HG03159 (cell line): ENCODE measurements around the gene PILRA.

Experiments
- ATAC-seq: cut with Tn5 transposase; IDR thresholded peaks from one replicate; pipeline ENCODE4 v1.9.1; 2021; ENCODE audit warnings: mild to moderate bottlenecking, moderate library complexity; ENCODE audit not compliant: unreplicated experiment

The PILRA gene

DNA sequence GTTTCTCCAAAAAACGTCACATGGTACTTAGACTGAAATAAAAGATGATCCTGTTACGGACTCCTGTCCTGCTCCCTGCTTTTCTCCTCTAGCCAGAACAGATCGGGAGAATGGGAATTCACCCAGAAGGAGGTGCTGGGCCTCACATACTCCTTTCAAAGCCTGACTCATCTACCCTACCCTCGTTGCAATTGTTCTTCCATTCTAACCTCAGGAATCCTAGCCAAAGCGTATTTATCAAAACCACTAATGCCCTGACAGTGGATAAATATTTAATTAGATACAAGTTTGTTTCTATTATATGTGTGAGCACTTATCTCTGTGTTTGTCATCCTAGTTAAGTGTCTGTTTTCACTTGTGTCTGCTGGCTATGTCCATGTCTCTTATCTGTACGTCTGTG lies 33.5 kb downstream of the PILRA start:
- ATAC-seq = no peak

- no peak for ATAC-seq
Observed at GRCh38 chr7:100407285-100408180, 34.2 kb downstream of the PILRA start.

DNA sequence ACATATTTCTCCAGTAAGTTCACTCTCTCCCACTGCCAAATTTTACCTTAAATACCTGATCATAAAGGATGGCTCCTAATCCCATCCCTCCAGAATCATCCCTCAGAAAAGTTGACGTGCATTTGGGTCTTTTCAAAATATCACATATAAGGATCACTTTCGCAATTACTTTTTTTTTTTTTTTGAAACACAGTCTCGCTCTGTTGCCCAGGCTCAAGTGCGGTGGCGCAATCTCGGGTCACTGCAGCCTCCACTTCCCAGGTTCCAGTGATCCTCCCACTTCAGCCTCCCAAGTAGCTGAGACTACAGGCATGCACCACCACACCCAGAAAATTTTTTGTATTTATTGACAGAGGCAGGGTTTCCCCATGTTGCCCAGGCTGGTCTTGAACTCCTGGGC lies 37.8 kb downstream of the PILRA start:
- ATAC-seq = no peak

GRCh38 chr7:100413346-100413745 lies 40.1 kb downstream of the PILRA start:
- no peak for ATAC-seq

- peak; percentile 61 for ATAC-seq
Observed at GRCh38 chr7:100413889-100414288, 40.6 kb downstream of the PILRA start.

DNA sequence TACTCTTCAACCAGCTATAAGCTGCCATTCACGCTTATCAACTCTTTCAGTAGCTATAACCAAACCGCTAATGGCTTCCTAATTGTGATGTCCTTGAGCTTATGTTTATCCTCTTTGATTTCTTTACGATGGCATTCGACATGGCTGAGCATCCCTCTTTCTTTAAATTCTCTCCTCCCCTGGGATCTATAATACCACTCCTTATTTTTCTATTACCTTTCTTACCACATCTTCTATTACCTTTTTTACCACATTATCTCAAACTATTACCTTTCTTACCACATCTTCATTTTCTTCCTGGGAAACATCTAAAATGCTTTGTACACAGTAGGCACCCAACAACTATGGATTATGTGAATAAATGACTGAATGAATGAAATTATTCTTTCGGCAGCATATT lies 42.2 kb downstream of the PILRA start:
- no peak for ATAC-seq

DNA sequence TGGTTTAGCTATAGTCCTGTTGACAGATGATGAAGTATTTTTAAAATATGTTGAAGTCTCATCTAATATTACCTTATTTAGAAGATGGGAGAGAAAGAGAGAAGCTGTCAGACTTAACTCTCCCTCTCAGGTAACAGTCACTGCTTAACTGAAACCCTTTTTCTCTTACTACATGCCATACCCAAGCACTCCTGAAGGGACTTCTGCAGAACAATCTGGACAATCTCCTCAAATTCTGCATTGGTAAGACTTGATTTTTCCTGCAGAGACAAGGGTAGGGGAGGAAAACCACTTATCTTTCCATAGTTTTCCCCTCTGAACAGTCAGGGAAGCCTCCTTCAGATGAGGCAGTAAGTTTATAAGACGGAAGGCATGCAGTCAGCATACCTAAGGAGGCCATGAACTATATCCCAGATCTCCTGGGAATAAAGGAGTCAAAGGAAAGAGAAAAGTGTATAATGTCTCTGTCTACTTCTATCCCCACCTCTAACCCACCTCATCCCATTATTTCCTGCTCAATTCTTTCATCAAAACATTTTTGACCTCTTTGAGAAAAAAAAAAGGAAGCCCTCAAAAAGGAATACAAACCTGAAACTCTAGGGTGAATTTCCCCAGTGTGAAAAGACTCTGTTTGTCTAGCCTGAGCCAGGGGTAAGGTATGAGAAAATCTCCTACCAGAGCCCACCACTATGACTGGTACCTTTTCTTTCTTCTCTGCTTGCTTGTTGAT lies 45.8 kb downstream of the PILRA start:
- no peak for ATAC-seq

GRCh38 chr7:100419660-100420226 lies 46.5 kb downstream of the PILRA start:
- no peak for ATAC-seq

- ATAC-seq = no peak
Observed at GRCh38 chr7:100423315-100423714, 50.0 kb downstream of the PILRA start.

GRCh38 chr7:100425347-100425746 lies 52.1 kb downstream of the PILRA start:
- ATAC-seq = no peak

DNA sequence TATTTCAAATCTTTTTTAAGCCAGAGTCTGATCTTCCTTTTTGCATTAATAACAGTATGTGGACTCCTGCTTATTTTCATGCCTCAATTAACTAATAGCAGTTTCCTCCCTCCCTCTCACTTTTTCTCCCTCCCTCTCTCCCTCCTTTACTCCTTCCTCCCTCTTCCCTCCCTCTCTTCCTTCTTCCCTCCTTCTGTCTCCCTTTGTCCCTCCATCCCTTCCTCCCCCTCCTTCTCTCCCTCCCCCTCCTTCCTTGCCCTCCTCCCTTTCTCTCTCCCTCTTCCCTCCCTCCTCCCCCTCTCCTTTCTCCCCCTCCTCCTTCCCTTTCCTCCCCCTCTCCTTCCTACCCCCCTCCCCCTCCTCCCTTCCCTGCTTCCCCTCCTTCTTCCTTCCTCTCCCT lies 53.2 kb downstream of the PILRA start:
- no peak for ATAC-seq

GRCh38 chr7:100427762-100428198 lies 54.5 kb downstream of the PILRA start:
- no peak for ATAC-seq

GRCh38 chr7:100428199-100428966 lies 55.1 kb downstream of the PILRA start, which contains the start of gene ZCWPW1:
Gene ZCWPW1, minus strand, starts transcription at chr7:100428703. Its CDS starts 8,054 bp downstream, at chr7:100420649.
- ATAC-seq = peak; percentile 42

DNA sequence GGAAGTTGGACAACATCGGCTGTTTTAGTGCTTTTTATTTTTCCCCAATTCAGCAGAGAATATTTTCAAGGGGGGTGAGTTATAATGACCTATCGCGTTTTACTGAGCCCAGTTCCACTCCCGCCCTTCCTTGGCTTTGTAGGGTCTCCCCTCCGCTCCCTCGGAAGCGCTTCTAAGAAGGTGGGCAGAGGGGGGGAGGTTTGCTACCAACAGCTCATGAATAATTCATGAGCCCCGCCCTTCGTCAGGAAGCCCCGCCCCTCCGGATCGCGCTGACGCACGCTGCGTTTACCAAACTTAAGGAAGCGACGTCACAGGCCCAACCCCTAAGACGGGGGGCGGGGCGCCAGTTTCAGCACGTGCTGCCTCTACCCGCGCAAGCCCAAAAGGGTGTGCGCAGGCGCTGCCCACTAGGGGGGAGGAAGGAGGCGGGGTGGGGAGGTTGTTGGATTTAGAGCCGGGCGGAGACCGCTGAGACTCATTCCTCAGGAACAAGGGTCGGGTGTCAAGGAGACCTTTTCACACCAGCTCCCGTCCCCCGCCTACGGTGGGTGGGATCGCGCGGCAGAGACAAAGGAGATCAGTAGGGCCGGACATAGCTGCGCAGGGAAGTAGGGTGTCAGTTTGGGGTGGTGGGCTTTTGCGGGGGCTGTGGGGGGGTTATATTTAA lies 55.8 kb downstream of the PILRA start:
- ATAC-seq = peak; percentile 47

DNA sequence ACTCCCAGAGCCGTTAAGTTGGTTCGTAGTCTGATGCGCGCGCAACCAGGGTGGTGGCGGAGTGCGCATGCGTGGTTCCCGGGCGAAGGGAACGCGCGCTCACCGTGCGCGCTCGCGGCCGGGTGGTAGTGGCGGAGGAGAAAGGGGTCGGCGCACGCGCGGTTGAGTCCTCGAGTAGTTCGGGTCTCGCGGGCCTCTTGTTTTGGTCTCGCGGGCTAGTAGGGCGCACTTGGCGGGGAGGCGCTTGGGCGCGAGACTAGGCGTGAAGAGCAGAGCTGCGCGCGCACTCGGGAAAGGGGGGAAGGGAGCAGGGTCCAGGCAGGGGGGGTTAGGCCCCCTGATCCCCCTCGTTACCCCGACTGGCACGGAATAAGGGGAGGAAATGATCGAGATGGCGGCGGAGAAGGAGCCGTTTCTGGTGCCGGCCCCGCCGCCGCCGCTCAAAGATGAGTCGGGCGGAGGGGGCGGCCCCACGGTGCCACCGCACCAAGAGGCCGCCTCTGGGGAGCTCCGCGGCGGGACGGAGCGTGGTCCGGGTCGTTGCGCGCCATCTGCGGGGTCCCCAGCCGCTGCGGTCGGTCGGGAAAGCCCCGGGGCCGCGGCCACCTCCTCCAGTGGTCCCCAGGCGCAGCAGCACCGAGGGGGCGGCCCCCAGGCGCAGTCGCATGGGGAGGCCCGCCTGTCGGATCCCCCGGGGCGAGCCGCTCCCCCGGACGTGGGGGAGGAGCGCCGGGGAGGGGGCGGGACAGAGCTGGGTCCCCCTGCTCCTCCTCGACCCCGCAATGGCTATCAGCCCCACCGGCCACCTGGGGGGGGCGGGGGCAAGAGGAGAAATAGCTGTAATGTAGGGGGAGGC lies 56.6 kb downstream of the PILRA start, which contains the start of gene MEPCE:
TSS of gene MEPCE (plus strand) at position 195 of the 856 bp plus-strand sequence. CDS start at position 383, 188 bp downstream.
- ATAC-seq = peak; percentile 35

- ATAC-seq = no peak
Observed at GRCh38 chr7:100430493-100431285, 57.4 kb downstream of the PILRA start.

DNA sequence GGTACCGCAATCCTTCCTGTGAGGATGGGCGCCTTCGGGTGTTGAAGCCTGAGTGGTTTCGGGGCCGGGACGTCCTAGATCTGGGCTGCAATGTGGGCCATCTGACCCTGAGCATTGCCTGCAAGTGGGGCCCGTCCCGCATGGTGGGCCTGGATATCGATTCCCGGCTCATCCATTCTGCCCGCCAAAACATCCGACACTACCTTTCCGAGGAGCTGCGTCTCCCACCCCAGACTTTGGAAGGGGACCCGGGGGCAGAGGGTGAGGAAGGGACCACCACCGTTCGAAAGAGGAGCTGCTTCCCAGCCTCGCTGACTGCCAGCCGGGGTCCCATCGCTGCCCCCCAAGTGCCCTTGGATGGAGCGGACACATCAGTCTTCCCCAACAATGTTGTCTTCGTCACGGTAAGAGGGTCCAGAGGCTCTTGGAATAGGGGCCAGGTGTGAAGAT lies 58.0 kb downstream of the PILRA start:
- ATAC-seq = no peak

- ATAC-seq = no peak
Observed at GRCh38 chr7:100432053-100432452, 58.8 kb downstream of the PILRA start.
